GM21423 (cell line): Measurements from ENCODE around the gene MTFMT.

Experiments
- ATAC-seq: cut with Tn5 transposase; IDR thresholded peaks from one replicate; pipeline ENCODE4 v1.9.1; 2021; ENCODE audit warnings: mild to moderate bottlenecking, moderate library complexity; ENCODE audit not compliant: unreplicated experiment

Gene MTFMT

DNA sequence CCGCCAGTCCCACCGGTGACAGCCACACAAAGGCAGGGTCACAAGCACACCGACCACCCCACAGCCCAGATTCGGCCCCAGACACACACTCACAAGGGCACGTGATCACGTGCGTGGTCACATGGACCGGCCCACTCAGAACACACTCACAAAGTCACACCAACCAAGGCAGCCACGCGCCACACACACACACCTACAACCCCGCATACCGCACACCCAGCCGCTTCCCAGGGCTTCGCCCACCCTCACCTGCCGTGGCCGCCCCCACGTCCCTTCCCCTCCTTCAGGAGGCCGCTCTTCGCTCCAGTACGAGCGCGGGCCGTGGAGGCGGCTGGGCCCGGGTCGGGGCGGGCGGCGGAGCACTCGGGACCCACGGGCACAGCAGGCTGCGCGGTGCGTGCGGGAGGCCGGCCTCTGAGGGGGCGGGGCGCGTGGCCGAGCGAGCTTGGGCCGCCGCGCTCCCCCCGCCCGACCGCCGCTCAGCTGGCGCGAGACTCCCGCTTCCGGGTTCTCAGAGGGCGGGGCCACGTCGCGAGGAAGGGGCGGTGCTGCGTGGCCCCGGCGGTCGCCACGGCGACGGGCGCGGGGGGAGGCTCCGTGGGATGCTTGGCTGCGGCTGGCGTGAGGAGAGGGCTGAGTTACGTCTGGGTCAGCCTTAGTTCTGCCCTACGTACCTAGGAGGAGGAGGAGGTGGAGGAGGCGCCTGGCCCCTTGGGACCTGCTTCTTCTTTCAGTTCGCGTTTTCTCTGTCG is 39.8 kb downstream of the MTFMT start, which contains the start of gene SPG21:
Gene SPG21 (minus strand): TSS at position 499 of the 752 bp plus-strand sequence. CDS start 6,345 bp downstream, outside the sequence.
- ATAC-seq, result peak; percentile 94

DNA sequence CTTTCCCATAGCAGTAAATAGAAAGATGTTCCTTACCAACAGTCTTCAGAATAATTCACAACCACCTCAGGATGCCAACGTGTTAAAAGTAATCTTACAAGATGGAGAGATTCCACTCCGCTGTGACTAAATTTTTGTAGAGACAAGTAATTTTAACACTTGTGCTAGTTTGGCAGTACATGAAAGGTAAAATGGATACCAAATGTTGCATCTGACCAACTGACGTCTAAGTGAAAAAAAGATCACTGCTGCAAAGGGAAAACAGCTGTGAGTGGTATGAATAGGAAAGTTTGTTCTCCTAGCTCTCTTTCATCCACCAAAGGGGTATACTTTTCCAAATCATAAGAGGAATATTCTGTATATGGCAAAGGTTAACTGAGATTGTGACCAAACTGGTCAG is 42.3 kb downstream of the MTFMT start:
- no peak for ATAC-seq

DNA sequence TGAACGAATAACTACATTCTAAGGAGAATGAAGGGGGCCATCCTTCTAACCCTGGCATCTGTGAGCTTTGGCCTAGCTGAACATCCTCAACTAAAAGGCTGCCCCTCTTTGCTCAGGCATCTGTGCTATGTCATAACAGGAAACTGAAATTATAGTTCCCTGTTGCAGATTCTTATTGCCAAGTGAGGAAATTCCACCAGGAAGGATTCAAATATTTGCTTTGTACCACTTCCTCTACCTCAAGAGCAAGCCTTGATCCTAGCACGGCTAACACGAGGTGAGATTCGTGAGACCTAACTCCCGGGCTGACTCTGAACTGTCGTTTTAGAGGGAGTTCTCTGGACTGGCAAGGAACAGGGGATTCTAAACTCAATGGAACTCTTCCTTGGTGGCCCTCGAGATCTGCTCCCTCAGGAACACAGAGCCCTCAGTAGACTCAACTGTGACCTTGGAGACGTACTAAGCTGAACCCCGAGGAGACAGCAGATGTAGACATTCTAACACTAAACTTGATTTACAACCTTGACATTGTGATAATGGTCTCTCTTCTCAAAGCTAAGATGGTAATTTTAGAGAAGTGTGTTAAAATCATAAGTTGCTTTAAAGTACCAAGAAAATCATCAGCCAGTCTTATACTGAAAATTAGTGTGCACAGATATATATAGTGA is 43.9 kb downstream of the MTFMT start:
- ATAC-seq, result no peak

DNA sequence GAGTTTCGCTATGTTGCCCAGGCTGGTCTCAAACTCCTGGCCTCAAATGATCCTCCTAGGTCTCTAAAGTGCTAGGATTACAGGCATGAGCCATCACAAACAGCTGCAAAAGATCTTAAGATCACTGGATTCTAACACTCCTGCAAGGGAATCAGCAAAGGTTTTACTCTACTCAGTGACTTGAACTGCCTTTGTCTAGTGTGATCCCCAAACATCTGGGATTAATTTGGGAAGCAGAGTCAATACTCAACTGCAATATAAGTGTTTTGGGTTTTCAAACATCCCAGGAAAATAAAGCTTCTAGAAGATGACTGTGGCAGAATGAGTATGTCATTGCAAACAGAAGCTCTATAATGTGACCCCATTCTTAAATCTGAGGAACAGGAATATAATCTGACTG is 47.0 kb downstream of the MTFMT start:
- no peak for ATAC-seq

DNA sequence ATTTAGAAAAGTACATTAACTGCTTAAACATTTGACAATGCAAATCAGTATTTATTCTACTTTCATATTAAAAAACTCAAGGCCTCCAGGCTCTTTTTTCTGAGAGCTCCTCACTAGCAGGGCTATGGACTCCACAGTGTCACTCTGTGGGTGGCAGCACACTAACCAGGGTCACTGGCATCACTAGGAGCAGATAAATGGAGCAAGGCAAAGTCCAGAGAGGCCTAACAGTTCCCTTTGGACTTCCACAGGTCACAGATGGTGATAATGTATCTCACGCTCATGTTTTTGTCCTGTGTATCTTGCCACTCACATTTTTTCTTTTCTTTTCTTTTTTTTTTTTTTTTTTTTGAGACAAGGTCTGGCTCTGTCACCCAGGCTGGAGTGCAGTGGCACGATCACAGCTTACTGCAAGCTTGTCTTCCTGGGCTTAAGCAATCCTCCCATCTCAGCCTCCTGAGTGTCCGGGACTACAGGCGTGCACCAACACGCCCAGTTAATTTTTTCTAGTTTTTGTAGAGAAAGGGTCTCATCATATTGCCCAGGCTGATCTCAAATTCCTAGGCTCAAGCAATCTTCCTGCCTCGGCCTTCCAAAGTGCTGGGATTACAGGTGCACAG is 47.5 kb downstream of the MTFMT start:
- no peak for ATAC-seq

DNA sequence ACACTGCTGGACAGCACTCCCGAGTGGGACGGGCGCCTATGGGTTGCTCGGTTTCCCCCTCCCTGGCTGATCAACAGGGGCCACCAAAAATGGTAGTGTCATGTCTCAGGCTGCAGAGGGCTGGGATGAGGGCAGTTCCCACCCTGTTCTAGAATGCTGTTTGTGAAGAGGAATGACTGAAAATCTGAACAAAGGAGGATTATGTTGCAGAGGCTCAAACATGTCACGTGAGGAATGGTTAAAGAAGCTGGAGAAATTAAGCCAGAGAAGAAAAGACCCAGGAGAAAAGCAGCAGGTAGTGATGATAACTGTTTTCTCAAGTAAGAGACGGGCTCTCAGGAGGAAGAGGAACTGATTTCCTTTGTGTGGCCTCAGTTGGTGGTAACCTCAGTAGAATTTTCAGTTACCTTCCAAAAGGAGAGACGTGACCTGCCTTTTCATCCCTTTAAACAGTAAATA is 50.2 kb downstream of the MTFMT start:
- ATAC-seq, result no peak

DNA sequence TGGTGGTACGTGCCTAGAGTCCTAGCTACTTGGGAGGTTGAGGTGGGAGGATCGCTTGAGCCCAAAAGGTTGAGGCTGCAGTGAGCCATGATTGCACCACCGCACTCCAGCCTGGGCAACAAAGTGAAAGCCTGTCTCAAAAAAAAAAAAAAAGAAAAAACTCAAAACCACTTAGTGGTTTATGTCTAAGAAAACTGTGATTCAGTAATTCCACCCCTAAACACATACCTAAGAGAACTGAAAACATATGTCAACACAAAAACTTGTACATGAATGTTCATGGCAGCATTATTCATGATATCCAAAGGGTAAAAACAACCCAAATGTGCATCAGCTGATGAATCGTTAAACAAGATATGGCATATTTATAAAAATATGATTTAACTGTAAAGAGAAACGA is 54.0 kb downstream of the MTFMT start:
- no peak for ATAC-seq

DNA sequence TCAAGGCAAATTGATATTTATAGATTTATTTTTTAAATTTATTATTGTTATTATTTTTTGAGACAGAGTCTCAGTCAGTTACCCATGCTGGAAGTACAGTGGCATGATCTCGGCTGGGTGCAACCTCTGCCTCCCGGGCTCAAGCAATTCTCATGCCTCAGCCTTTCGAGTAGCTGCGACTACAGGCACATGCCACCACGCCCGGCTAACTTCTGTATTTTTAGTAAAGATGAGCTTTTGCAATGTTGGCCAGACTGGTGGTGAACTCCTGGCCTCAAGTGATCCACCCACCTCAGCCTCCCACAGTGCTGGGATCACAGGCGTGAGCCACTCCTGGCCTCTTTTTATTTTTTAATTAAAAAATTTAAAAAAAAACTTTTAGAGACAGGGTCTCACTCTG is 58.7 kb downstream of the MTFMT start:
- no peak for ATAC-seq

DNA sequence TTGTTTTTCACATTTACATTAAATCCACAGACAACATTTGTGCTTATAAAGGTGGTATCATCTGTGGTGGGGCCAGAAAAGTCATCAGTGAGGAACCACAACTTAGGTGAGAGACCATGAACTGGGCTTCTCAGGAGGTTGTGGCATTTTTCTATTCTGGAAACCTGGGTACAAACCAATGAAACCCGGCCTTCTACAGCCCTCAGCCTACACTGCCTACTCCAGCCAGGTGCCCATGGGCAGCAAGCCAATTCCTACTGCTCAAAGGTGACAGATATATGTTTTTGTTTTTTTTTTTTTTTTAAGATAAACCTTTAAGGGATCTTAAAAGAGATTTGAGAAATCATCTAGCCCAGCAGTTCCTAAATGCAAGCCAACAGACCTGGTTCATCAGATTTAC is 60.0 kb downstream of the MTFMT start:
- ATAC-seq, result no peak

DNA sequence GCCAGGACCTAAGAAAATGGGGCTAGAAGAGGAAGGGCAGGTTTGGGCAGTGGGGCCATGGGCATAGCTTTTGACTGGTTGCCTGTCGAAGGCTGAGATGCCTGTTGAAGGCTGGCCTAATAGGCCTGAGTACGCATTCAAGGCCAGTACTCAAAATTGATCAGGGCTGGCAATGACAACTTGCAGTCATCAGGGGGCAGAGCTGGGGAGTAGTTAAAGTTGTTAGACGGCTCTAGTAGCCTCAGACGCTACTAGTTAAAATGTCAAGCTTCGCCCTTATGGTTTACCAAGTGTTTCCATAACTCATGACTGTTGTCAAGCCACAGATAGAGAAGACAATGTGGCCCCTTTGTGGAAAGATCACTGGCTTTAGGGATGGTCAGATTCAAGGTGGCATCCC is 68.4 kb downstream of the MTFMT start:
- ATAC-seq, result no peak

DNA sequence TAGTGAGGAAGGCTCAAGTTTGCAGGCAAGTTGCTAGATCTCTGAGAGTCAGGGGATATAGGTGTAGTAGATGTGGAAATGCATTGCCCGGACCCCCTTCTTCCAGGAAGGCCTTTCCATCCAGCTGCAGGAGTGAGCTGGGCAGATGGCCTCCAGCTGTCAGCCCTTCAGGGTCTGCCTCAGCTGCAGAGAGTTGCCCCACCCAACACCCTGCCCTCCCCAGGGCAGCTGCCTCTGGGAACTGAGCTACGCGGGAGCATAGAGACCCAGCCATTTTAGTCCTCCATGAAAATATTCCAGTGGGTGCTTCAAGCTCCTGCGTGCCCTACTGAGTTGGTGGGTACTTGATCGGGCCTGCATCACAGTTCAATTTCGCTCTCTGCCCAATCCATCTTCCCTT is 69.3 kb downstream of the MTFMT start:
- ATAC-seq, result no peak

DNA sequence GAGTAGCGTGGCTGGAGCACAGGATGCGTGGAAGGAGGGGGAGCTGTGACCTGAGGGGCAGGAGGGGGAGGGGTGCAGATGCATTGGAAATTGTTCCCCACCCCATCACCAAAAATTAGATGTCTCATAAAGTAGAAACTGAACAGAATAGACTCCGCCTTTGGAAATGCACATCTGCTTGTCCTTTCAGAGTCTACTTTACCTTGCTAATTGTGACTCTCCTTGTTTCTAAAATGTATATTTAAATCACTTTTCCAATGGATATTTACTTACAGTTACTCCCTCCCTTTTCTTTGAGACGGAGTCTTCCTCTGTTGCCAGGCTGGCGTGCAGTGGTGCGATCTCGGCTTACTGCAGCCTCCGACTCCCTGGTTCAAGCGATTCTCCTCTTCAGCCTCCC is 70.3 kb downstream of the MTFMT start:
- ATAC-seq, result no peak

DNA sequence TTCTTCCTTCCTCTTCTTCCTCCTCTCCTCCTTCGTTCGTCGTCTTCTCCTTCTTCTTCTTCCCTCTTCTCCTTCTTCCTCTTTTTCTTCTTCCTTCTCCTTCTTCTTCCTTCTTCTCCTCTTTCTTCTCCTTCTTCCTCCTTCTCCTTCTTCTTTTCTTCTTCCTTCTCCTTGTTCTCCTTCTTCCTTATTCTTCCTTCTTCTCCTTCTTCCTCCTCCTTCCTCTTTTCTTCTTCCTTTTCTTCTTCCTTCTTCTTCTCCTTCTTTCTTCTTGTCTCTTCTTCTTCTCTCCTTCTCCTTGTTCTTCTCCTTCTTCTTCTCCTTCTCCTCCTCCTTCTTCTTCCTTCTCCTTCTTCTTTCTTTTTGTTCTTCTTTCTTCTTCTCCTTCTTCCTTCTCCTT is 75.0 kb downstream of the MTFMT start:
- ATAC-seq, result no peak

DNA sequence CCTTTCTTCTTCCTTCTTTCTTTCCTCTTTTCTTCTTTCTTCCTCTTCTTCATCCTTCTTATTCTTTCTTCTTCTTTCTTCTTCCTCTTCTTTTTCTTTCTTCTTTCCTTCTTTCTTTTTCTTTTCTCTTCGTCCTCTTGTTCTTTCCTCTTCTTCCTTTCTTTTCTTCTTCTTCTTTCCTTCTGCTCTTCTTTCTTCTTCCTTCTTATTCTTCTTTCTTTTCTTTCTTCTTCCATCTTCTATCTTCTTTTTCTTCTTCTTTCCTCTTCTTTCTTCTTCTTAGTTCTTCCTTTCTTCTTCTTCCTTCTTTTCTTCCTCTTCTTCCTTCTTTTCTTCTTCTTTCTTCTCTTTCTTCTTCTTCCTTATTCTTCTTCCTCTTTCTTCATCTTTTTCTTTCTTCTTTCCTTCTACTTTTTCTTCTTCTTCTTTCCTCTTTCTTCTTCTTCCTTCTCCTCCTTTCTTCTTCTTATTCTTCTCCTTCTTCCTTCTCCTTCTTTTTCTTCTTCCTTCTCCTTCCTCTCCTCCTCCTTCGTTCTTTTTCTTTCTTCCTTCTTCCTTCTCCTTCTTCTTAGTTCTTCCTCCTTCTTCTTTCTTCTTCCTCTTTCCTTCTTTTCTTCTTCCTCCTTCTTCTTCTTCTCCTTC is 77.5 kb downstream of the MTFMT start:
- no peak for ATAC-seq
